SU-DHL-6 (cell line): ENCODE data around the gene ALG6.

Source experiments
- CTCF ChIP-seq: fragments of 200-600 bp; sonication (generic); IDR thresholded peaks from one replicate; pipeline ENCODE4 v1.5.1; 2017; ENCODE audit warnings: antibody characterized with exemption, mild to moderate bottlenecking, low read length, moderate library complexity; ENCODE audit not compliant: insufficient read depth, poor library complexity, severe bottlenecking
- EZH2phosphoT487 ChIP-seq: fragments of 200-600 bp; sonication (generic), shearing (Covaris generic); conservative IDR thresholded peaks from 2 replicates; pipeline ENCODE4 v1.6.1; 2018; ENCODE audit warnings: mild to moderate bottlenecking, antibody characterized with exemption, low read length, moderate library complexity, mixed read lengths

- peak; percentile 67 for TF ChIP-seq CTCF
- TF ChIP-seq EZH2phosphoT487: no peak
Observed at GRCh38 chr1:63327417-63328054, 39.9 kb upstream of the ALG6 start.
